Trophoblast cell (in vitro differentiated cells and primary cell): ENCODE data around the gene TMEM272.
A peak's percentile ranks its signal among the peaks of the same experiment; 100 is the strongest.

Experiments
- DNase-seq, 2 donors: peaks; one replicate each; pipeline ENCODE4 v3.0.0-alpha.2; 2016
- H2AFZ ChIP-seq: 2 replicates; pipeline ENCODE4 v1.6.1; 2013; ENCODE audit warnings: low read length, moderate library complexity, mild to moderate bottlenecking; ENCODE audit not compliant: insufficient read depth, poor library complexity
- H2AK5ac ChIP-seq: 2 replicates; pipeline ENCODE4 v1.6.1; 2013; ENCODE audit warnings: mild to moderate bottlenecking, low read length
- H2BK120ac ChIP-seq: 2 replicates; pipeline ENCODE4 v1.6.1; 2013; ENCODE audit warnings: low read length, mild to moderate bottlenecking, moderate library complexity; ENCODE audit not compliant: insufficient read depth, poor library complexity
- H2BK12ac ChIP-seq: 2 replicates; pipeline ENCODE4 v1.6.1; 2013; ENCODE audit warnings: mild to moderate bottlenecking, low read length, moderate library complexity
- H2BK5ac ChIP-seq: 2 replicates; pipeline ENCODE4 v1.6.1; 2013; ENCODE audit warnings: low read length, low read depth, moderate library complexity, mild to moderate bottlenecking; ENCODE audit not compliant: poor library complexity
- H3K14ac ChIP-seq: 2 replicates; pipeline ENCODE4 v1.6.1; 2013; ENCODE audit warnings: mild to moderate bottlenecking, low read length
- H3K18ac ChIP-seq: 2 replicates; pipeline ENCODE4 v1.6.1; 2013; ENCODE audit warnings: mild to moderate bottlenecking, low read length
- H3K23ac ChIP-seq: 2 replicates; pipeline ENCODE4 v1.6.1; 2013; ENCODE audit warnings: low read length
- H3K27ac ChIP-seq: 2 replicates; pipeline ENCODE4 v1.5.1; 2013; ENCODE audit warnings: low read depth, mild to moderate bottlenecking, inconsistent platforms, low read length, moderate library complexity
- H3K27me3 ChIP-seq: 2 replicates; pipeline ENCODE4 v1.6.1; 2013; ENCODE audit warnings: inconsistent platforms, mild to moderate bottlenecking, low read length, moderate library complexity; ENCODE audit not compliant: insufficient read depth
- H3K36me3 ChIP-seq, 2 experiments: 1 replicate in 1 of 2; 2 replicates in 1 of 2; pipeline ENCODE4 v1.6.1; 2013; ENCODE audit warnings: low read length in 2 of 2, mild to moderate bottlenecking in 2 of 2, moderate library complexity in 1 of 2; ENCODE audit not compliant: insufficient read depth in 2 of 2, control insufficient read depth in 1 of 2
- H3K4ac ChIP-seq: 2 replicates; pipeline ENCODE4 v1.6.1; 2013; ENCODE audit warnings: low read depth, mild to moderate bottlenecking, low read length, moderate library complexity
- H3K4me1 ChIP-seq, 2 experiments: 1 replicate in 1 of 2; 2 replicates in 1 of 2; pipeline ENCODE4 v1.6.1; 2013; ENCODE audit warnings: low read length in 2 of 2, mild to moderate bottlenecking in 2 of 2, moderate library complexity in 1 of 2; ENCODE audit not compliant: insufficient read depth in 2 of 2, control insufficient read depth in 1 of 2
- H3K4me2 ChIP-seq: 2 replicates; pipeline ENCODE4 v1.6.1; 2013; ENCODE audit warnings: inconsistent platforms, mild to moderate bottlenecking, low read length, moderate library complexity
- H3K4me3 ChIP-seq: 2 replicates; pipeline ENCODE4 v1.5.1; 2013; ENCODE audit warnings: mild to moderate bottlenecking, low read depth, low read length, inconsistent platforms
- H3K79me1 ChIP-seq: one replicate; pipeline ENCODE4 v1.6.1; 2013; ENCODE audit warnings: low read length
- H3K79me2 ChIP-seq: 2 replicates; pipeline ENCODE4 v1.6.1; 2013; ENCODE audit warnings: low read length, mild to moderate bottlenecking; ENCODE audit not compliant: control insufficient read depth, insufficient read depth, poor library complexity
- H3K9ac ChIP-seq: 2 replicates; pipeline ENCODE4 v1.6.1; 2013; ENCODE audit warnings: mild to moderate bottlenecking, low read length
- H3K9me3 ChIP-seq: 2 replicates; pipeline ENCODE4 v1.6.1; 2013; ENCODE audit warnings: low read depth, mild to moderate bottlenecking, control low read depth, inconsistent platforms, low read length; ENCODE audit not compliant: insufficient read depth
- H4K12ac ChIP-seq: 2 replicates; pipeline ENCODE4 v1.6.1; 2013; ENCODE audit warnings: low read depth, mild to moderate bottlenecking, low read length, moderate library complexity
- H4K8ac ChIP-seq: 2 replicates; pipeline ENCODE4 v1.6.1; 2013; ENCODE audit warnings: low read depth, mild to moderate bottlenecking, low read length, moderate library complexity
- H4K91ac ChIP-seq: one replicate; pipeline ENCODE4 v1.6.1; 2013; ENCODE audit warnings: low read depth, mild to moderate bottlenecking, low read length, moderate library complexity
- WGBS: extraction: QIAGEN DNeasy Blood & Tissue Kit; methylation state at CpG from one replicate; pipeline ENCODE4 v1.1.7; 2013; ENCODE audit warnings: missing lambda C conversion rate; ENCODE audit not compliant: insufficient read length, insufficient coverage; ENCODE audit errors: extremely low coverage; 5-methylcytosine and 5-hydroxymethylcytosine counted together

Gene TMEM272

DNA sequence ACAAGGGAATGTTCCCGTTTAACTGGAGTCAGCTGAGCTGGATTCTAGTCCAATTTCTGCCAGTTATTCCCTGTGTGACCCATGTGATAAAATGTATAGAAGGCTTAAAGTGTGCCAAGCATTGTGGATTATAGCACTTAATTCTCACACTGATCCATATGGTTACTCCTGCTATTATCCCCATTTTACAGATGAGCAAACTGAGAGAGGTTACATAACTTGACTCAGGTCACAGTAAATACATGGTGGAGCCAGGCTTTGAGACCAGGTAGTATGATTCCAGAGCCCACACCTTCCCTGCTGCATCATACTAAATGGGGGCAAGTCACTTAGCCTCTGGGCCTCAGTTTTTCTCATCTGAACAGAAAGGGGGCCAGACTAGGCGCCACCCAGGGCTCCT, 39.1 kb downstream of the TMEM272 start:
- H3K4ac ChIP-seq, result no peak overlapping the region
- no peak overlapping the region for H2BK120ac ChIP-seq
- DNase-seq, result no peak
- peaks cover 13 to 14% of the 10 kb centered on the region in 2 experiments for H3K4me1 ChIP-seq
- H2BK5ac ChIP-seq, result no peak overlapping the region
- no peak overlapping the region for H2AK5ac ChIP-seq
- H3K79me2 ChIP-seq, result peaks cover 8% of the 10 kb centered on the region
- no peak overlapping the region for H2AFZ ChIP-seq
- H3K14ac ChIP-seq, result no peak overlapping the region
- no peak overlapping the region for H3K27ac ChIP-seq
- H3K9me3 ChIP-seq, result no peaks in the 10 kb centered on the region
- H3K18ac ChIP-seq, result no peak overlapping the region
- no peak overlapping the region for H3K23ac ChIP-seq
- no CpG with 5 or more reads among the region's 2 CpGs for WGBS
- H4K8ac ChIP-seq, result no peak overlapping the region
- H4K91ac ChIP-seq, result no peak overlapping the region
- no peak overlapping the region for H4K12ac ChIP-seq
- H3K79me1 ChIP-seq, result peaks cover 13% of the 10 kb centered on the region
- no peaks in the 10 kb centered on the region for H3K27me3 ChIP-seq
- no peaks in the 10 kb centered on the region for H3K36me3 ChIP-seq
- no peak overlapping the region for H3K4me2 ChIP-seq
- H3K4me3 ChIP-seq, result no peak overlapping the region
- H3K9ac ChIP-seq, result no peak overlapping the region
- H2BK12ac ChIP-seq, result no peak overlapping the region

DNA sequence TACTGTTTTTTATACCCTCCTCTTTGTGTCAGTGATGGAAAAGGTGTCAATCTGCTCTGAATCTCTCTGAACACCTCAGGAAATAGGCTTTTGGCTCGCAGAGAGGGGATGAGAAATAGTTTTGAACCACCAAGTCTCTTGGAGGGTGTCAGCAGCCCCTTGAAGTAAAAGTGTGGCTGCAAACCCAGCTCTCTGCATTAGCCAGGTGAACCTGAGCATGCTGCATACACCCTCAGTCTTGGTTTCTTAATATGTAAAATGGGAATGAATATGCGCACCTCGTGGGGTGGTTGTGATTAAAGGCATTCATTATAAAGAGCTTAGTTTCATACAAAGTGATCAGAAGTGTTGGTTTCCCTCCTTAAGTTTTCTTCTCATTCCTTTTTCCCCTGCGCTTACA, 39.7 kb downstream of the TMEM272 start:
- Histone ChIP-seq H3K36me3 (no peaks in the 10 kb centered on the region), H3K27me3 (no peaks in the 10 kb centered on the region), H3K18ac (no peak overlapping the region), H3K9ac (no peak overlapping the region), H4K12ac (no peak overlapping the region), H2BK12ac (no peak overlapping the region), H3K4me3 (no peak overlapping the region), H3K27ac (no peak overlapping the region), H3K9me3 (no peaks in the 10 kb centered on the region), H3K4me2 (no peak overlapping the region), H2AFZ (no peak overlapping the region), H3K4me1 (peaks cover 13 to 14% of the 10 kb centered on the region in 2 experiments), H3K14ac (no peak overlapping the region), H2AK5ac (no peak overlapping the region), H3K79me2 (peaks cover 8% of the 10 kb centered on the region), H2BK5ac (no peak overlapping the region), H4K8ac (no peak overlapping the region), H4K91ac (no peak overlapping the region), H2BK120ac (no peak overlapping the region), H3K79me1 (peaks cover 13% of the 10 kb centered on the region), H3K4ac (no peak overlapping the region), H3K23ac (no peak overlapping the region)
- no CpG with 5 or more reads among the region's 4 CpGs for WGBS
- DNase-seq, result no peak

DNA sequence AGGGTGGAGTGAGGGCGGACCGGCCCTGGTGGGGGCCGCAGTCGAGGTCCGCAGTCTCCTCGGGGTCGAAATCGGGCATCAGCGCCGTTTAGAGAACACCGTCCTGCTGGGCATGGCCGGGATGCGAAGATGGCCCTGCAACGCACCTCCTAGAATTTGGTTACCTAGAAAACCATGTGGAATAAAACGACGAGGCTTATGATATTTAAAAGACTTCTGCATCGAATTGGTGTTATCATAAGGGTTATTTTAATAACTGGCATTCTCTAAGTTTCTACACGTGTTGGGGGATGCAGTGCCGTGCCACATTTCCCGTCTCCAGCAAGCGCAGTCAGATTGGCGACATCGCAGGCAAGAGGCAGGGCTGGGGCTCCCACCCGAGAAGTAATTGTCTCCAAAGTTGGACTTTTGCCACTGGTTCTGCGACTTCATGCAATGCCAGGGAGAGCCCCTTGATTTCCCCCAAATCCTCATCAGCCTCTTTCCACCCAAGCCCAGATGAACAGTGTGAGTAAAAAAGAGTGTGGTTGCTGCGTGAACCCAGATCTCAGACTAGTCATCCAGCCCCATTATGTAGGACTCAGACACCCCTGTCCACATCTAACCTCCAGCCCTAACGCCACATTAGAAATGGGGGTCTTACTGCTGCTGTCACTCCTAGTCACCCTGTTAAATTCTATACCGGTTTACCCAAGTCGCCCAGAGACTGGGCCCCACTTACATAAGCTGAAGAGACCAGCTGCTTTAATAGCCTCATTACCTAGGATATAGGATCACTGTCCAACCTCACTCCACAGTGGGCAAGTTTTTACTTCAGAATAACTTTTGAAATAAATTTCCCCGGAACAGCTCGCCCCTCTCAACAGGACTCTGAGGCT, 40.4 kb downstream of the TMEM272 start:
- no peaks in the 10 kb centered on the region for H3K36me3 ChIP-seq
- H3K27ac ChIP-seq, result peak overlapping the region; percentile 96
- peaks cover 8% of the 10 kb centered on the region for H3K79me2 ChIP-seq
- H3K79me1 ChIP-seq, result peaks cover 13% of the 10 kb centered on the region
- H3K23ac ChIP-seq, result no peak overlapping the region
- peak overlapping the region; percentile 77 for H3K14ac ChIP-seq
- peak overlapping the region; percentile 71 for H3K18ac ChIP-seq
- H3K27me3 ChIP-seq, result no peaks in the 10 kb centered on the region
- H2BK5ac ChIP-seq, result peak overlapping the region; percentile 33
- H4K8ac ChIP-seq, result peak overlapping the region; percentile 100
- no peak overlapping the region for H3K4ac ChIP-seq
- no CpG with 5 or more reads among the region's 31 CpGs for WGBS
- H3K9me3 ChIP-seq, result no peaks in the 10 kb centered on the region
- peak overlapping the region; percentile 77 for H3K4me2 ChIP-seq
- peaks cover 13 to 14% of the 10 kb centered on the region in 2 experiments for H3K4me1 ChIP-seq
- H2BK12ac ChIP-seq, result no peak overlapping the region
- H3K9ac ChIP-seq, result peak overlapping the region; percentile 38
- H4K91ac ChIP-seq, result peak overlapping the region; percentile 100
- DNase-seq, result no peak
- no peak overlapping the region for H2AK5ac ChIP-seq
- H2BK120ac ChIP-seq, result no peak overlapping the region
- H3K4me3 ChIP-seq, result peak overlapping the region; percentile 95
- H4K12ac ChIP-seq, result peak overlapping the region; percentile 73
- H2AFZ ChIP-seq, result peak overlapping the region; percentile 43

DNA sequence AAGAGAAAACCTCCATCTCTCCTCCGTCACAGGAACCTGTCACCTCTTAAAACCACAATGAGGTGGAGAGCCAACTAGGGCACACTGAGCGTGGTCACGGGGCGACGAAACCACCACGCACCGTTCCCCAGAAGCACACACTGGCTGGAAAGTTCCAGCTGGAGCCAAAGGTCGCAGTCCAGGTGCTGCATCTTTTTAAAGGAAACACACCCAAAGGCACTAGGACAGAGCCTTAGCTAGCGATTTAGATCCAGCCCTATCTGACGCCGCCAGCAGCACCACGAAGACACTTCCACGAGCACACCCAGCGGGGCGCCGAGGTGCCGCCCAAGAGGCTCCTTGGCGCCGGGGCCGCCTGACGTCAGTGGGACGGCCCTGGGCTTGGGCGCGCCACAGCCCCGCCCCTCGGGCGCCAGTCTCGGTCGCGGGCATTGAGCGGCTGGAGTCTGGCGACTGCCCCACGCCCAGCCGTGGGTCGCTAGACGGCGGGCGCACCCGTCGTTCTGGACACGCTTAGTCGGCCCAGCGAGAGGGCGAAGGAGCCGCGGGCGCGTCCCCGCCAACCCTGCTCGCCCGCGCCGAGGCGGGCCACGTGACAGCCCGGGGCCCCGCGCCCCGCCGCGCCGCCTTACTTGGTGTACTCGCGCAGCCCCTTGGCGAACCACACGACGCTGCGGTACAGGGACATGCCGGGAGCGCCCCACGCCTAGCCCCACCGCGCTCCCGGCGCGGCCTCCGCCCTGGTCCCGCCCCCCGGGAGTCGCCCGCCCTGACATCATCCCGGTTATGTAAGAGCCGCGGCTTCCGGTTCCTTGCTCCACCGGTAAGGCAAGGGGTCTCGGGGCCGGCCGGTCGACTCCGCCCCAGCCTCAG, 41.3 kb downstream of the TMEM272 start, which contains the start of gene DHRS12:
DHRS12 (minus strand) TSS at position 742 of the 873 bp plus-strand sequence. CDS start 4,504 bp downstream, outside the sequence.
- H3K27ac ChIP-seq, result peak within 1 kb of the TSS; percentile 96
- whole genome bisulfite sequencing, result no CpG with 5 or more reads among the region's 91 CpGs
- peaks cover 8% of the 10 kb centered on the region for H3K79me2 ChIP-seq
- H3K4ac ChIP-seq, result peak within 1 kb of the TSS; percentile 92
- no peaks in the 10 kb centered on the region for H3K36me3 ChIP-seq
- H3K79me1 ChIP-seq, result peaks cover 13% of the 10 kb centered on the region
- H3K4me3 ChIP-seq, result peak within 1 kb of the TSS; percentile 95
- H4K12ac ChIP-seq, result peak within 1 kb of the TSS; percentile 100
- no peak within 1 kb of the TSS for H3K23ac ChIP-seq
- peak; percentile 87 to 91 for DNase-seq
- H3K4me1 ChIP-seq, result peaks cover 13 to 14% of the 10 kb centered on the region in 2 experiments
- peak within 1 kb of the TSS; percentile 77 for H3K4me2 ChIP-seq
- H2BK12ac ChIP-seq, result peak within 1 kb of the TSS; percentile 93
- peak within 1 kb of the TSS; percentile 100 for H4K8ac ChIP-seq
- peak within 1 kb of the TSS; percentile 99 for H2AFZ ChIP-seq
- H3K18ac ChIP-seq, result peak within 1 kb of the TSS; percentile 100
- H3K9ac ChIP-seq, result peak within 1 kb of the TSS; percentile 98
- H2BK5ac ChIP-seq, result peak within 1 kb of the TSS; percentile 100
- H2BK120ac ChIP-seq, result peak within 1 kb of the TSS; percentile 99
- no peaks in the 10 kb centered on the region for H3K27me3 ChIP-seq
- H3K9me3 ChIP-seq, result no peaks in the 10 kb centered on the region
- peak within 1 kb of the TSS; percentile 100 for H4K91ac ChIP-seq
- peak within 1 kb of the TSS; percentile 83 for H2AK5ac ChIP-seq
- H3K14ac ChIP-seq, result peak within 1 kb of the TSS; percentile 100
